Hypothalamus (tissue), 51 donors: ENCODE measurements around the gene HOXC13.

ENCODE experiments used
- DNase-seq, 51 donors: peaks; one replicate each; lab custom pipeline; 2025; lab: John Stamatoyannopoulos, UW

HOXC13 gene, protein sequence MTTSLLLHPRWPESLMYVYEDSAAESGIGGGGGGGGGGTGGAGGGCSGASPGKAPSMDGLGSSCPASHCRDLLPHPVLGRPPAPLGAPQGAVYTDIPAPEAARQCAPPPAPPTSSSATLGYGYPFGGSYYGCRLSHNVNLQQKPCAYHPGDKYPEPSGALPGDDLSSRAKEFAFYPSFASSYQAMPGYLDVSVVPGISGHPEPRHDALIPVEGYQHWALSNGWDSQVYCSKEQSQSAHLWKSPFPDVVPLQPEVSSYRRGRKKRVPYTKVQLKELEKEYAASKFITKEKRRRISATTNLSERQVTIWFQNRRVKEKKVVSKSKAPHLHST

DNA sequence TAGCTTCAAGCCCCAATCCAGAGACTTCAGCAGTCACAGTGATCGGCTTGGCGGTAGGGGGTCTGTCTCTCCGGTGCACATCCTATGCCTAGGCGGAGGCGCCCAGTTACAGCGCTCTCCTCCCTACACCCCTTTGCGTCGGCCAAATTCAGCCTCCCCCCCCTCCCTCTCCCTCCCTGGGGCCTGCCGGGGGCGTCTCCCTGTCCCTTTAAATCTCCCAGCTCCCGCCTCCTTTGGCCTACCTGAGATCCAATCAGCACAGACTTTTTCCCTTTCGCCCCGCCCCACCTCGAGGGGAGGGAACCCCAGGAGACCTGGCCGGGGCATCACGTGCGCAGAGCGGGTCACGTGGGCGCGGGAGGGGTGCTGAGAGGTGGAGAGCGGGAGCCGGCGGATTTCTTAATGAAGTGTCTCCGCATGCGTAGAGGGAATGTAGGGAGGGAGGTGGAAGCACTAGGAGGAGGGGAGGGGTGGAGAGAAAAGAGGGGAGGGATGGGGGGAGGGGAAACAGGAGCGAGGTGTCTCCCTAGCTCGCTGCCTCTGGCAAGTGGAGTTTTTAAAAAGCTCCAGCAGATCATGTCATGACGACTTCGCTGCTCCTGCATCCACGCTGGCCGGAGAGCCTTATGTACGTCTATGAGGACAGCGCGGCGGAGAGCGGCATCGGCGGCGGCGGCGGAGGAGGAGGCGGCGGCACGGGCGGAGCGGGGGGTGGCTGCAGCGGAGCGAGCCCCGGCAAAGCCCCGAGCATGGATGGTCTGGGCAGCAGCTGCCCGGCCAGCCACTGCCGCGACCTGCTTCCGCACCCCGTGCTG is at the start of gene HOXC13:
Gene HOXC13 (plus strand): TSS at position 506 of the 815 bp plus-strand sequence. CDS start 76 bp downstream, at position 582.
- no peak for DNase-seq

DNA sequence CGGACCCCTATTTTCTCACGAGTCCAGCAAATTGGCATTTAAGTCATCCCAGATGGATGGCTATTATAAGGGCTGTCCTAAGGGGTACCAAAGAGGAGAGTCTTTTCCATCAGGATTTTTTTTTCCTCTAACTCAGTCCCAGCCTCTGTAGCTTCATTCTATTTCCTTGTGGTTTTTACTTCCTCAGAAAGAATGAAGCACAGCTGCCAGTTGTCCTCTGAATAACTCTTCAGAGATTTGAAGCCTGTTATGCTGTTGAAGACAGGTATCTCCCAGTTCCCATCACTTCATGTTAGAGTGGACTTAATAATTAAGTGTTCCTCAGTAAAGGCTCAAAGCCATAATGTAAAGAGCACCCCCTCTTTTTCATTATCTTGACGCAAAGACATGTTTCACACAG is 48.5 kb upstream of the HOXC13 start:
- DNase-seq = no peak

DNA sequence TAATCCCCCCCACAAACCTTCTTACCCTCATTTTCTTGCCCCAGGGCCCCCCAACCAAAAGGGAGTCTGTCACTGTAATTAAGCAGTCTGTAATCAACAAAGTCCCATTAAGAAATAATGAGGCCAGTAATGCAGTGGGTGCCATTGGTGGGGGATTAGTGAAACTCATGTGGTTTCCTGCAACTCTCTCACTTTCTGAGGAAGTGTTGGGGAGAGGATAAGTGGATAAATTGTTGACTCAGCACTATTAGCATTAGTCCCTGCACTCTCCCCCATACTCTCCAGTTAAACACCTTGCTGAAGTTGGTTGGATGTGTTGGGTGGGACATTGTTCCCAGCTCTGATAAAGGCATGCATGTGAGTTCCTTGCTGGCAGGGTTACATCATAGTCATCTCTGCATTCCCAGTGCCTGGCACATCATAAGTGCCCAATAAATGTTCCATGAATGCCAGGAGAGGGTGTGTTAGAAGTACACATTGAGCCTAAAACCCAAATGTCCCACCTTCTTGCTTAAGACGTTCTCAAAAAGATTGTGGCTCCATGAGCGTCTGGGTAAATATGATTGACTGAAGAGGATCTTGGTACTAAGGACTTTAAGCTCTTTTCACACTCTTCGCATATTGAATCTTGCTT is 45.8 kb upstream of the HOXC13 start:
- no peak for DNase-seq

DNA sequence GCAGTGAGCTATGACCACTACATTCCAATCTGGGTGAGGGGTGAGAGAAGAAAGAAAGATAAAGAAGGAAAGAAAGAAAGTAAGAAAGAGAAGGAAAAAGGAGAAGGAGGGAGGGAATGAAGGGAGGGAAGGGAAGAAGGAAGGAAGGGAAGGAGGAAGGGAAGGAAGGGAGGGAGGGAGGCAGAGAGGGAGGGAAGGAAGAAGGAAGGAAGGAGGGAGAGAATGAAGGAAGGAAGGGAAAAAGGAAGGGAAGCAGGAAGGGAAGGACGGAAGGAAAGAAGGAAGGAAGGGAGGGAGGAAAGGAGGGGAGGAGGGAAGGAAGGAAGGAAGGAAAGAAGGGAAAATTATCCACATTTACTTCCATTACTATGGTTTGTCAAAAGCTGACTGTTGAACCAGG is 39.4 kb upstream of the HOXC13 start:
- no peak for DNase-seq

DNA sequence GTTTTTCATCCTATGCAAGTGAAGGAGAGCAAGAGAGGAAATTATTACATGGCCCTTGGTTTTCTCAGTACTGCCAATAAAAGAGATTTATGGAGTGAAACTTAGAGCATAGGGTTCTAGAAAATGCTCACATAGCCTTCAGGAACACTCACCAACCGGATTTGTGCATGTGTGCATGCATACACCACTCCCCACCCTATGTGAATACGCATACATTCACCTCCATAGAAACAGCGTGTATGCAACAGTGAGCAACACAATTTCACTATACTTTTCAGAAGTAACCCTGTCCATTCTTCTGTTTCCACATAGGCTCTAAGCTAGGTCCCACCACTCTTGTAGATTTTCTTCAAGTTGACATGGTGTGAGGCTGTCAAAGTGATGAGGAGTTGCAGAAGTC is 31.5 kb upstream of the HOXC13 start:
- no peak for DNase-seq

DNA sequence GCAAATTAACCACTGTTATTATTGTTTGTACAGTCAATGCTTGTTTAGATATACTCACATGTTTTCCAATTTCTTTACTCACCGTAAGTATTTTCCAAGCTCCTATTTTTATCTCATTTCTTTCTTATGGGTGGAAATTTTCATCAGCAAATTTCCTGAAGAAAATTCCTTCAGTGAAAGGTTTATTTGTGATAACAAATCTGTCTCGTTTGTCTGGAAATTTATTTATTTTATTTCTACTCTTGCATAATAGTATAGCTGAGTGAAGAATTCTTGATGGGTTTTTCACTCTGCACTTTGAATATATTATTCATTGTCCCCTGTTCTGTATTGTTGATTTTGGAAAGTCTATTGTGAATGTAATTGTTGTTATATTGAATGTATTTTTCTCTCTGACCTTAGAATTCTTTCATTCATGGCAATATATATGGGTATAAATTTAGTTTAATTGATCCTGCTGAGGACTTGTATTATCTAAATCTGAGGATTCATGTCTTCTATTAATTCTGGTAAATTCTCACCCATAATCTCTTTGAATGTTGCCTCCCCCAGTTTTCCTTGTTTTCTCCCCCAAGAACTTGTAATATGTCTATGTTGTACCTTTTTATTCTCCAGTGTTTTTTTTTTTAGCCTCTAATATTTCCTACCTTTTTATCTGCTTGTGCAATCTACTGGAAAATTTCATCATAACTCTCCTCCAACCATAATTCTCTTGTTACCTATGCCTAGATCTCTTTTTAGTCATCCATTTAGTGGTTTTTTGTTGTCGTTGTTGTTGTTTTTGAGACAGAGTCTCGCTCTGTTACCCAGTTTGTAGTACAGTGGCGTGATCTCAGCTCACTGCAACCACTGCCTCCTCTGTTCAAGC is 21.6 kb upstream of the HOXC13 start:
- DNase-seq = no peak

DNA sequence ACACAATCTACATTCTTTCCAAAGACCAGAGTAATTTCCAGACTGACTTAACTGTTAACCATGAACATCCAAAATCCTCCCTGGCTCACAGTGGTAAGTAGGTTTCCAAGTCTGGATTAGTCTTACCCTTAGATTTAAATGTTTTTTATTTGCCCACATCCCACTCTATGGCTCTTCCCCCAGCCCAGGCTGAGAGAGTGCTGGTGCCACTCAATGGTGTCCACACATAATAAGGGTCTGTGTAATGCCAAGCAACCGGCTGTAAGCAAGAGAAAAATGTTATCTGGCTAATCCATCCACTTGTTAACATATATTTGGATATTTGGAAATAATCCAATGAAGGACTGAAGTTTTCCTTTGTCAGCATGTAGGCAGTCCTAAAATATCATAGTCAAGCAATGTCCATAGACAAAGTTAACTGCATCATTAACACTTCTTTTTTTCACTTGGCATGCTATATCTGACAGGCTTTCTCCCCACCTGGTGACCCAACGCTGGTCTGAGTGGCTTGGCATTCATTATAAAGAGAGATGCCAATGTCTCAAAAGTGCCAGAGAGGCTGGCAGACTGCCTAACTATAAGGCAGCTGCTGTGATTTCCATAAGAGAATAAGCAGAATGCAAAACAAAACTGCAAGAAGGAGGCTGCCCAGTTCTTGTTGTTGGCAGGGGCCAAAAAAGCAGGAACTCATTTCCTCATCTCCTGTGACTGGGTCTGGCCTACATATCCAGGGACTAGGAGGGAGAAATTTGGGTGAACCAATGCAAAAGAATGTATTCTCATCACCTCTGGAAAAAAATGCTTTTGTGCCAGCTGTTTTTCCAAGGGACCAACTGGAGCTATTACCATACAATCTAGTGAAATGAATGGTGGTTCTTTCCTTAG is 13.9 kb upstream of the HOXC13 start:
- DNase-seq = no peak

DNA sequence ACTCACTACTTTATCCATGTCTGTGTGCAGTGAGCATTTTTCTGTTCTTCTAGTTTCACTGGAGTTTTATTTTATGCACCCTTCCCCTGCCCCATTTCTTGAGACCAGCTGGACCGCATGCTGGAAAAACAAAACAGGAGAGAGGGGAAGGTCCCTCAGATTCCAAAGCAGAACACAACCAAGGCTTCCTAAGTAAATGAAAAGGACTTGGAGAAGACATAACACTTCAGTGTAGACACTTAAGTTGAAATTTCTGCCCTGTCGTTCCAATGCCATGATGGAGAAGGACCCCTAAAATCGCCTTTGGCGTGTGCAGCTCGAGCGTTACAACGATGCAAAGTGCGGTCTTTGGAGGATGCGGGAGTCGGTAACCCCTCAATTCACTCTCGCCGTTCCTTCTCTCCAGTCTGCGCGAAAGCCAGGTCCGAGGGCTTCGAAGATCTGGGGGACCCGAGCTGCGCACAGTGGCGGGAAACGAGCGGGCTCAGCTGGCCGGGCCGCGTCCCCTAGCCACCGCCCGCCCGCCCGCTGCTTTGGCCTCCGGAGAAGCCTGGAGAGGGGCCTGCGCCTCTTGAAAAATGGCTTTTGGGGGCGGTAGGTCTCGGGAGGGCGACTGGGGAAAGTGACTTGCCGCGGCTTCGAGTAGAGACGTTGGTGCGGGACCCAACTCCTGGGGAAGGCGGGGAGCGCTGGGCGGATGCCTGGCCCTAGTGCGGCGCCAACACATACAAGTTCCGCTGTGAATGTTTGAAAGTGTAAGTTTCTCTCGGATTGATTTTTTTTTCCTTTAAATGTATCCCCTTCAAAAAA is 11.2 kb upstream of the HOXC13 start:
- DNase-seq = no peak

DNA sequence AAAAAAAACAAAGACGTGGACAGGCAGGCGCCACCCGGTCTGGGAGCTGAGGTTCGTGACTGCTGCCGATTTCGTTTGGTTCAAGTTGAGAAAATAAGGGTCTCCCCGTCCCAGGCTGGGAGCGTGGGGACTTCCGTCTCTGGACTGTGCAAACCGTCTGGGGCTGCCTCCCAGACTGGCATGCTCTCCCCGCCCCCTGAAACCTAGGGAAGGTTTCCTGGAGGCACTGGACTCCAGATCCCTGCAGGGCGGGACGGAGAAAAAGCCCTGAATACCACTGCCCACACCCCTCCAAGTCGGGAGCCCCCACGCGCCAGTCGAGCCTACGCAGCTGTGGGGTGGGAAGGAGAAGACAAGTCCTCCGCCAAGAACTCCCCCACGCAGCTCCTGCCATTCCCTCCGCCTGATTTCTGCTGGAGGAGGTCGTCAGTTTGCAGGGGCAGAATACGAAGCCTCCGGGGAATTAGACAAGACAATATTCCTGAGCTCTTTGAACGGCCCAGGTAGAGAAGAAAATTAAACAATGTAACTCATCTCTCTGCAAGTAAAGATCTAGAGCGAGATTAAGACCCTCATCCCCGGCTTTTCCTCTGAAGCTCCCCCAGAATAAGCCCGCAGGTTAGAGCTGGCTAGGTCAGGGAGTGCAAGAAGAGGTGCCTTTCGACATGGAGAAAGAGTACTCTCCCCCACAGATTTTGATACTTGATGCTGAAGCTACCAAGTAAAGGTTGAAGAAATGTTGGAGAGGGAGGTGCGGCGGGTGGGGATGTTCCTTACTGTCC is 10.4 kb upstream of the HOXC13 start:
- no peak for DNase-seq

DNA sequence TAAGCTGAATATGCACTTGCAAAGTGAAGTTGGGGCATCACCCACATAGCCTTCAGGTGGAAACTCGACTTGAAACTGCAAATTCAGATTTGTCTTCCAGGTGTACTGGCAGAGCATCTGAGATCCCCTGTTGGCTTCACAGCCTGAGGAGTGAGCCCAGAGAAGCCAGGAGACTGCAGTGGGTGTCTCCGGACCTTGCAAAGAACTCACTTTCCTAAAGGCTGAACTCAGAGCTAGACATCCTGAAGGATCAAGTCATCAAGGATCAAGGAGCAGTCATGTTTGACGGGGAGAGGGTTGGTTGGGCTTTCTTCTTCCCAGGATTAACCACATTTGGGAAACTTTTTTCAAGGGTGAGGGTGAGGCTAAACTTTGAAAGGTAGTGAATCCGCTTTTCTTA is 9.1 kb upstream of the HOXC13 start:
- no peak for DNase-seq

DNA sequence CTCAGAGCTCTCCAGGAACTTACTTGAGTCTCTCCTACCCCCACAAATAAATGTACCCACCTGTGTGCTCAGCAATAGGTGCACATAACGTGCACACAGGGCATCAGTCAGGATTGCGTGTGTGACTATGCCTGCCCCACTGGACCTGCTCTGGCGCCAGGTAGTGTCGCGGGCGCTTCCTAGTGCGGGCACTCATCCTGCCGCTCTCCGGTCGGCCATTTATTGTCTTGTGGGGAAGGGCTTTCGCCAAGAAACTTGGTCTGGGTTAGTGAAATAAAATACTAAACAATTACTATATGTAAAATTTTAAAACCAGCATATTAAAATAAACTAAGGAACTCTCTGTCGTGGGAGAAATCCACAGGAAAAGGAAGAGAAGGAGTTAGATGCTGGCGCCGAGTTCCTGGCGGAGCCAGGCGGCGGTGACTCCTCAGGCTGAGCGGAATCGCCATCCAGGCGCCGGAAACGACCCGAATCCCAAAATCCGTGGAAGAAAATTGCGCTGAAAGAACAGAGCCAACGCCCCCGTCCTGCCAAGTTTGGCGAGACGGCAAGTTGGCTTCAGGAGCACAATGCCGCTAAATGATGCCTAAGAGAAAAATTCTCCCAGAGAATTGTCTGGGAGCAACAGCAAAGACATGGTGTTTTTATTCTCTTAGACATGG is 7.9 kb upstream of the HOXC13 start:
- DNase-seq = no peak

DNA sequence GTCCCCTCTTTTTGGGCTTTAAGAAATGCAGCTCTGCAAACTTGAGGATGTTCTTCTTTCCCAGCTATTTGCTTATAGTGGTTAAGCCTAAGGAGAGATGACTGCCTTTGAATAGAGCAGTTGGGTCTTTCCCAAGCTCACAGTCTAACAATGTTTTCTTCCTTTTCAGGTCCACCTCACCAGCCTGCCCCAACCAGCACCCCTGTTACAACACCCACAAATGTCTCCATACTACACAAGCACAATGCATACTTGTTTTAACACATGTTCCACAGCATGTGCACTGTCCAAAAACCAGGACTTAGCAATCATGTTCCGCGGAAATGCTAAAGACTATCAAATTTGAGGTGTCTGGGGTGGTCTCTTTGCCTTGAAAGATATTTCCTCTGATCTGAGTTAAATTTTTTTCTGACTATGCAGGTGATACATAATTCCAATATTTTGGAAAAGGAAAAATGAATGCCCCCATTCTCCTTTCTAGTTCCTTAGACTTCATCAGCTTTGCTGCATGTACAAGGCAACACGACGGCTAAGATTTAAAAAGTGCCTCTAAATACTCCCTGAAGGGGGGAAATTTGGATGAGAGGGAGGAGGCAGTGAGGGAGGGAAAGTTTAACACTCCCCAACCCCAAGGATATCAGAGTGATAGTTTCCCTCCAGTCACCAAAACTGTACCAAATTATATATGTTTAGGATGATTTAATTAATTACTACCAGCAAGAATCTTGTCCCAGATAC is 6.6 kb upstream of the HOXC13 start:
- DNase-seq = no peak

DNA sequence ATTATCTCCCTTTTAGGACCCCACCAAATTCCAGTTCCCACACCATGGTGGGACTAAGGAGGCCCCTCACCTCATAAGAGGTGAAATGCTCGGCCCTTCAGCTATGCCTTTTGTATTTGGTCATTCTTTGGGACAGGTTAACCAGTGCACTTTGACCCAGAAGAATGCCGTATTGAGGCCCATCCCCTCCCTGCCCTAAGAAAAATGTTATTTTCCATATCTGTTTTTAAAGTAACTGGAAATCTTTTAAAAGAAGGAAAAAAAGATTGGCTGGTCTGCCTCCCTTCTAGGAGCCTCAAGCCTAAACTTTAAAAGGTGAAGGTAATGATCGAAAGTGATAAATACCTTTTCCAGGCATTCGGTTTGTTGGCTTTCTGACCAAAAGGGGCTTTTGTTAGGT is 5.7 kb upstream of the HOXC13 start:
- DNase-seq = no peak

DNA sequence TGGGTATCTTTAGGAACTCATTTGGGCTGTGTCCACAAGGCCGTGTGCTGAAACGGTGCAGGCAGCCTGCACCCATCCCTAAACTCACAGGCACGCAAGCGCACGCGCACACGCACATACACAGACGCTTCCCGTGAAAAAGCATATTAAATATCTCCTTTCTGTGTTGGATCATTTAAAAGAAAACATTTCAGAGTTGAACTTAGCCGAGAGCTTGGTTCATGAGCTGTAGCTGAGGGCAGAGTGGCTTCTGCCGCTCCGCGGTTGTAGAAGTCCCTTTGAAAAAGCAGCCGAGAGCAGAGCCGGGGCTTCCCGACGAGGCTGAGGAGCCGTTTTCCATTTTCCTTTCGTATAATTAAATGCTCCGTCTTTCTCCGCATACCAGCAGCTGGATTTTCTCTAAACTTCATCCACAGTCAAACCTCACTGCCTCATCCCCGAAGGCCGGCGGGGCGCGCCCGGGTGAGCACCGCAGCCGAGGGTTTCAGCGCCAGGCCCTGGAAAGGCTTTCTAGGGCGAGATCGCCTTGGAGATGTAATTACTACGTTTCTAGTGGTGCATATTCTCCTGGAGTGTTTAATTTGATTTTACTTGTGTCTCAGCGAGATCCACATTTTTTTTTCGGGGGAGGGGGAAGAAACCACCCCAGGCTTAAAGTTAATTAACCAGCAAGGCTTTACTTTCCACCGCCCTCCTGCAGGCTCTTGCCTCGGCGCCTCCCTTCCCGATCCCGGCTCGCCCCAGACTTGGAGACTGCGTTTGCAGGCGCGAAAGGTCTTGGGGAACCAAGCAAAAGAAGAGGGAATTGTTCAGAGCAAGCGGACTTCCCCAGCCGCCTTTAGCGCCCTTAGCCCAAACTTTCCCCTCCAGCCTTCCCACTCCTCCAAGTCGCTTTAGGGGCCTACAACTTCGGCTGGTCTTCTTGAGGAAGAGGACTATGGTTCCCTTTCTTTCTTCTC is 3.0 kb upstream of the HOXC13 start:
- DNase-seq = no peak

DNA sequence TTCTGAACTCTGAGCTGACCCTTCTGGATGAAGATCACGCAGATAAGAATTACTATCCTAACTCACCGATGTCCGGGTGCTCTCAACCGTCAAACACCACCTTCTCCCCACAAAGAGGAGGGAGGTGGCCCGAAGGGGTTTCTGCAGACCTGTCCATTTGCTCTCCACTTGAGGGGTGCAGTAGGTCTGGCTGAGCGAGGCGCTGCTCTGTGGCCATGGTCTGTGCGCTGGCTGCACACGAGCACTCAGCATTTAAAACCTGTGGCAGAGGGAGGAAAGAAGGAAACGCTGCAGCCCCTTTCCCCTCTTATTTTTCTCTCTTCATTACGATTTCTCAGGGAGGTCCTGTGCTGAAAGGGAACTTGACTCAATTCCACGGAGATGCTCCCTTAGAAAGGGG is 1.5 kb upstream of the HOXC13 start:
- no peak for DNase-seq
